Adrenal gland (tissue), 12 donors: ENCODE results near the gene CAMKK1. TPM values are rescaled to one million over a fixed set of nuclear protein-coding genes. Genes with fewer than 3 reads are reported as not detected.
A peak's percentile ranks its signal among the peaks of the same experiment; 100 is the strongest.

Experiments used
- DNase-seq, 7 donors: peaks; one replicate each; pipeline ENCODE4 v3.0.0-alpha.2; 2019 to 2020
- H3K27ac ChIP-seq, 5 donors: fragments of 200-600 bp; sonication (generic) in 4 of 5; 1 replicate in 3 of 5; 2 replicates in 2 of 5; pipeline versions ENCODE4 v1.5.1 to v1.8.0; 2016 to 2020; ENCODE audit warnings: mild to moderate bottlenecking in 1 of 5
- H3K27me3 ChIP-seq: fragments of 200-600 bp; 2 replicates; pipeline ENCODE4 v1.8.0; 2021
- H3K36me3 ChIP-seq, 2 donors: fragments of 200-600 bp; replicated peaks in 1 of 2; 1 replicate in 1 of 2; 2 replicates in 1 of 2; pipeline versions ENCODE4 v1.5.1 to v1.8.0; 2018 to 2022
- H3K4me1 ChIP-seq, 2 donors: fragments of 200-600 bp; replicated peaks in 1 of 2; 1 replicate in 1 of 2; 2 replicates in 1 of 2; pipeline versions ENCODE4 v1.5.1 to v1.8.0; 2018 to 2021
- H3K4me3 ChIP-seq, 4 donors: fragments of 200-600 bp; sonication (generic) in 3 of 4; one replicate each; pipeline ENCODE4 v1.5.1; 2016 to 2018
- H3K9me3 ChIP-seq, 3 donors: fragments of 200-600 bp; sonication (generic) in 1 of 3; replicated peaks in 1 of 3; 1 replicate in 2 of 3; 2 replicates in 1 of 3; pipeline versions ENCODE4 v1.5.1 to v1.8.0; 2016 to 2021
- POLR2A ChIP-seq, 2 donors: fragments of 450-650 bp; IDR thresholded peaks; one replicate each; pipeline ENCODE4 v1.6.1; 2017; ENCODE audit warnings: antibody characterized with exemption in 2 of 2, mild to moderate bottlenecking in 2 of 2, moderate library complexity in 1 of 2
- WGBS, 4 donors: extraction: QIAGEN DNeasy Blood & Tissue Kit in 2 of 4; methylation state at CpG; one replicate each; pipeline versions ENCODE4 v1.1.5 to v1.1.7; 2013 to 2017; 5-methylcytosine and 5-hydroxymethylcytosine counted together
- intact Hi-C, 2 donors: fragments of 100-400 bp; cut with DNase I; formaldehyde crosslinking; loops; one replicate each; pipeline versions ENCODE4 v1.14.1 to v1.15.0; 2022 to 2023
- polyA plus RNA-seq, 3 donors: library from polyadenylated mRNA; stranded (reverse); fragments of 200-250 nt in 2 of 3; fragments of 350-450 nt in 1 of 3; fragmentation: Illumina TruSeq in 1 of 3; extraction: RNeasy Lipid Tissue Mini Kit (QIAGEN cat#74804) in 1 of 3; gene quantifications; one replicate each; pipeline ENCODE4 v1.2.3, GENCODE V29; 2013 to 2014
- total RNA-seq, 9 donors: library from RNA; depleted of rRNA in 4 of 9; stranded (reverse); fragments of >200 nt in 4 of 9; fragments of 120-200 nt in 1 of 9; fragmentation: NEBNext Ultra II Directional in 1 of 9; extraction: Animal tissue kit (Norgen Biotek cat#: 25700) in 1 of 9; gene quantifications; one replicate each; pipeline versions ENCODE4 v1.1.0 to v1.2.4, GENCODE V29; 2013 to 2023
- TF ChIP-seq, protein P1 (sequence below), 6 experiments: fragments of 450-650 bp in 4 of 6; fragments of 200-600 bp in 2 of 6; sonication (generic) in 1 of 6; IDR thresholded peaks; 1 replicate in 5 of 6; 2 replicates in 1 of 6; pipeline versions ENCODE4 v1.5.1 to v1.8.0; 2016 to 2021; ENCODE audit warnings: antibody characterized with exemption in 6 of 6, mild to moderate bottlenecking in 2 of 6, moderate library complexity in 1 of 6
- donor health status: healthy with polysubstance abuse.
- donor health status: Bipolar disorder and iron deficiency.
- donor health status: DM: yes; HTN: yes; CAD: no.
- donor health status: DM: no; HTN: no; CAD: no.
- donor health status: DM: no; HTN: no; CAD: no.
- donor health status: DM: yes; HTN: yes; CAD: no.

Gene CAMKK1
- total and polyA plus RNA-seq, 12 donors, result 6.0 to 28.2 (median 10.8) TPM

GRCh38 chr17:3924512-3925350 is 31.9 kb upstream of the CAMKK1 start:
- WGBS, 4 donors, result 77 to 82% (median 81%) methylated on average over 18 to 40 of the region's 40 CpGs
- H3K4me1 ChIP-seq, result no peaks in the 10 kb centered on the region
- no peak for DNase-seq
- no peaks in the 10 kb centered on the region for H3K27me3 ChIP-seq
- no peak overlapping the region for H3K27ac ChIP-seq
- intact Hi-C loops, result no loop called here
- H3K4me3 ChIP-seq, result no peak overlapping the region
- no peaks in the 10 kb centered on the region for H3K9me3 ChIP-seq
- no peaks in the 10 kb centered on the region for H3K36me3 ChIP-seq
- TF ChIP-seq, protein P1, sequence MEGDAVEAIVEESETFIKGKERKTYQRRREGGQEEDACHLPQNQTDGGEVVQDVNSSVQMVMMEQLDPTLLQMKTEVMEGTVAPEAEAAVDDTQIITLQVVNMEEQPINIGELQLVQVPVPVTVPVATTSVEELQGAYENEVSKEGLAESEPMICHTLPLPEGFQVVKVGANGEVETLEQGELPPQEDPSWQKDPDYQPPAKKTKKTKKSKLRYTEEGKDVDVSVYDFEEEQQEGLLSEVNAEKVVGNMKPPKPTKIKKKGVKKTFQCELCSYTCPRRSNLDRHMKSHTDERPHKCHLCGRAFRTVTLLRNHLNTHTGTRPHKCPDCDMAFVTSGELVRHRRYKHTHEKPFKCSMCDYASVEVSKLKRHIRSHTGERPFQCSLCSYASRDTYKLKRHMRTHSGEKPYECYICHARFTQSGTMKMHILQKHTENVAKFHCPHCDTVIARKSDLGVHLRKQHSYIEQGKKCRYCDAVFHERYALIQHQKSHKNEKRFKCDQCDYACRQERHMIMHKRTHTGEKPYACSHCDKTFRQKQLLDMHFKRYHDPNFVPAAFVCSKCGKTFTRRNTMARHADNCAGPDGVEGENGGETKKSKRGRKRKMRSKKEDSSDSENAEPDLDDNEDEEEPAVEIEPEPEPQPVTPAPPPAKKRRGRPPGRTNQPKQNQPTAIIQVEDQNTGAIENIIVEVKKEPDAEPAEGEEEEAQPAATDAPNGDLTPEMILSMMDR (IDR thresholded peaks at IDR 0.05), result no peak
- no peak for TF ChIP-seq POLR2A (IDR thresholded peaks at IDR 0.05)

GRCh38 chr17:3923466-3924190 is 30.8 kb upstream of the CAMKK1 start:
- H3K4me3 ChIP-seq, result no peak overlapping the region
- H3K27me3 ChIP-seq, result no peaks in the 10 kb centered on the region
- WGBS, 4 donors, result 87 to 88% (median 88%) methylated on average over 17 to 18 of the region's 18 CpGs
- no peak overlapping the region for H3K27ac ChIP-seq
- no peaks in the 10 kb centered on the region for H3K4me1 ChIP-seq
- intact Hi-C loops, result no loop called here
- H3K36me3 ChIP-seq, result no peaks in the 10 kb centered on the region
- no peaks in the 10 kb centered on the region for H3K9me3 ChIP-seq
- no peak for TF ChIP-seq POLR2A (IDR thresholded peaks at IDR 0.05)
- TF ChIP-seq, protein P1 (IDR thresholded peaks at IDR 0.05), result no peak
- DNase-seq, result no peak

DNA sequence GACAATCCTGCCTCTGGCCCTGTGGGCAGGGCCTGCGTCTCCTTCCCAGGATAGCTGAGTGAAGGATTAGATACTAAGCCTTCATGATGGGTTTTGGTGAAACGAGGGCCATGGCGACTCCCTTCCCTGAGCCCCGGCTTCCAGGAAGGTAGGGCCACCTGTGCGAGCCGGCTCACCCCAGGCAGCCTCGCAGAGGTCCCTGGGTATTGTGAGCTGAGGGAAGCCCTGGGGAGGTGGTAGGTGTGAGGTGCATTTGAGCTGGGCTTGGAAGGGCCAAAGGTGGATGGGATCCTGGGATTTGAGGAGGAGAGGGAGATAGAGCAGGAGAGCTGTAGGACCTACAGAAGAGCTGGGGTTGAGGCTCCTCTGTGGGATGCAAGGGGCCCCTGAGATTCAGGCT is 29.9 kb upstream of the CAMKK1 start:
- Histone ChIP-seq H3K4me3 (no peak overlapping the region), H3K4me1 (peaks cover 0 to 1% of the 10 kb centered on the region in 2 donors), H3K27me3 (no peaks in the 10 kb centered on the region), H3K27ac (no peak overlapping the region), H3K9me3 (no peaks in the 10 kb centered on the region), H3K36me3 (no peaks in the 10 kb centered on the region)
- WGBS, 4 donors, result 83 to 95% (median 92%) methylated on average over 7 of the region's 7 CpGs
- TF ChIP-seq, protein P1 (IDR thresholded peaks at IDR 0.05), result no peak
- no peak for TF ChIP-seq POLR2A (IDR thresholded peaks at IDR 0.05)
- intact Hi-C loops, result no loop called here
- no peak for DNase-seq

- no peaks in the 10 kb centered on the region for H3K27me3 ChIP-seq
- H3K36me3 ChIP-seq, result no peaks in the 10 kb centered on the region
- no peaks in the 10 kb centered on the region for H3K9me3 ChIP-seq
- H3K27ac ChIP-seq, result peak overlapping the region in 1 of 5 donors; percentile 6
- TF ChIP-seq, protein P1 (IDR thresholded peaks at IDR 0.05), result no peak
- no peak for TF ChIP-seq POLR2A (IDR thresholded peaks at IDR 0.05)
- DNase-seq, result no peak
- 72 to 87% (median 78%) methylated on average over 14 to 27 of the region's 27 CpGs for WGBS, 4 donors
- H3K4me3 ChIP-seq, result no peak overlapping the region
- intact Hi-C loops, result no loop called here
- H3K4me1 ChIP-seq, result peaks cover 10 to 12% of the 10 kb centered on the region in 2 donors
Measured at GRCh38 chr17:3921502-3922319, 28.9 kb upstream of the CAMKK1 start.
